Pulmonary artery endothelial cell (primary cell): ENCODE data around the gene KRT76. TPM values are rescaled to one million over a fixed set of nuclear protein-coding genes. Genes with fewer than 3 reads are reported as not detected.

Experiments used
- DNase-seq: peaks from one replicate; pipeline ENCODE4 v3.0.0-alpha.2; 2011; ENCODE audit warnings: low read depth, low spot score
- total RNA-seq: library from RNA; depleted of rRNA; stranded (reverse); fragments of >200 nt; gene quantifications from 2 replicates; pipeline ENCODE4 v1.2.3, GENCODE V29; 2014

KRT76 gene
- total RNA-seq: not detected in 2 replicates

DNA sequence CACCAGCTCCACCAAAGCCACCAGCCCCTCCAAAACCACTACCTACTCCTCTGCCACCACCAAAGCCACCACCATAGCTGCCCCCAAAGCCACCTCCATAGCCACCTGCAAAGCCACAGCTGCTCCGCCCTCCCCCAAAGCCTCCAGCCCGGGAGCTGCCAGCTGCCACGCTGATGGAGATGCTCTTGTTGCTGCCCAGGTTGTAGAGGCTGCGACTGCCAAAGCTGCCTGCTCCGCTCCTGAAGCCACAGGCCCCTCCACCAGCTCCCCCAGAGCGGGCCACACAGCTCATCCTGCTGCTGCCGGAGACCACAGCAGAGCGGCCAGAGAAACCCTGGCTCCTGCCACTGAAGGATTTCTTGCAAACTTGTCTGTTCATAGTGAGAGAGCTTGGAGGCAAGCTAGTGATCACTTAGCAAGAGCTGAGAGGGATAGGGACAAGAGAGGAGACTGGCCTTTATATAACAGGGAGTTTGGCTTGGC lies at the start of gene KRT76:
Gene KRT76, minus strand, starts transcription at position 433 of the 483 bp plus-strand sequence. Its CDS starts 54 bp downstream, at position 379.
- DNase-seq: no peak

DNA sequence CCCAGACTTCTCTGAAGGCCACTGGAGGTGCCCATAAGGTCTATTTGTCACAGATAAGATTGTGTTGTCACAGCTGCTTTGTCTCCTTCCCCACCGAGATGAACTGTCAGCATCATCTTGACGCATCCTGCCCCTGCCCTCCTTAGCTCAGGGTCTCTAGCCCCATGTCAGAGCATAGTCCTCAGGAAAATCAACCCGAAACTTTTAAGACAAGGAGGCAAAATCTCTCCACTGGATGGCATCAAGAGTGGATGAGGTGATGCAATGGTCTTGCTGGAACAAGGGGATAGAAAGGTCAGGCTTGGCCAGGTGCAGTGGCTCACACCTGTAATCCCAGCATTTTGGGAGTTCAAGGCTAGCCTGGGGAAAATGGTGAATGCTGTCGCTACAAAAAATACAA lies 48.8 kb upstream of the KRT76 start:
- DNase-seq: no peak

DNA sequence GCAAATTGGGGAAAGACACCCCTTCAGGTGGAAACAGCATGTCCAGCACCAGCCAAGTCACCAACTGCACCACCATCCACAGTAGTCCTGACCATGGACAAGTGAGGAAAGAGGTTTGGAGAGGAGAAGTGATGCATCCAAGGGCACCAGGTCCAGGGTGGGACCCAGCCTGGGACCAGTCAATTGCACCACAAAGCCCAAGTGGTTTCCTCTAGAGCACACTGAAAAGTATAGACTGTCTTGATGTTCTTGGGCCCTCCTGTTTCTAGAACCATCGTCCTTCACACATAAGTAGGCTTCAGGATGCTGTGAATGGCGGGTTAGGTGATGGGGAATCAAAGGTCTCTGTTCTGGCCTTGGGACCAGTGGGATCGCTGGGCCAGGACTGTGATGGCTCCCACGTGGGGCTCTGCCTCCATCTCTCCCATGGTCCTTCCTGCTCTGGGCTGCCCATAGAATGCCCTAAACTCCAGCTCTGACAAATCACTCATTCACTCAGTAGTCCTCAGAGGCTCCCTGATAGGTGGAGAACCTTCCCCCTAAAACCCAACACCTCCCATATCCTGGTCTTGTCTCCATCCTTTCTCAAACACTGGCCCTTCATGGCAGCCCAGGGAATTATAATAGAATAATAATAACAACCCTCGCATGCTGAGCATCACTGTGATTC lies 47.7 kb upstream of the KRT76 start:
- no peak for DNase-seq

DNA sequence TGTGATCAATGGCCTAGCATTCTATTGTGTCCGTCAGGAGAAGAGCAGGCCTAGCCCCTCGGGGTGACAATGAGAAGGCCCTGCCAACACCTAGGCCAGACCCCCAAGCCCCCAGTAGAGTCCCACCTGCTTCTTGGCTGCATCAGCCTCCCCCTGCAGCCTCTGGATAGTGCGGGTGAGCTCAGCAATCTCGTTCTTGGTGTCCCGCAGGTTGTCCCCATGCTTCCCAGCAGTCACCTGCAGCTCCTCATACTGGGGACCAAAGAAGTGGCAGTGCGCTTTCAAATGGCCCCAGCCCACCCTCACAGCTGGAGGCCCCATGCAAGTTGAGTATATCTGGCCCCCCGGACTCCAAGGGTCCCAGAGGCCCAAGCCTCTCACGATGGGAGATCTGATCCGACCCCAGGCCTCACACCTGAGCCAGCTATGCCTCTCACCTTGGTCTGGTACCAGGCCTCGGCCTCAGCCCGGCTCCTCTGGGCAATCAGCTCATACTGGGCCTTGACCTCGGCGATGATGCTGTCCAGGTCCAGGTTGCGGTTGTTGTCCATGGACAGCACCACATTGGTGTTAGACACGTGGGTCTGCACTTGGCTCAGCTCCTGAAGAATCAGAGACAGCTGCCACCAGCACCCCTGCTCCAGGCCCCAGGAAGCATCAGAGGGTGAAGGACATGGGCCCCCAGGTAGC lies 46.8 kb upstream of the KRT76 start:
- no peak for DNase-seq

DNA sequence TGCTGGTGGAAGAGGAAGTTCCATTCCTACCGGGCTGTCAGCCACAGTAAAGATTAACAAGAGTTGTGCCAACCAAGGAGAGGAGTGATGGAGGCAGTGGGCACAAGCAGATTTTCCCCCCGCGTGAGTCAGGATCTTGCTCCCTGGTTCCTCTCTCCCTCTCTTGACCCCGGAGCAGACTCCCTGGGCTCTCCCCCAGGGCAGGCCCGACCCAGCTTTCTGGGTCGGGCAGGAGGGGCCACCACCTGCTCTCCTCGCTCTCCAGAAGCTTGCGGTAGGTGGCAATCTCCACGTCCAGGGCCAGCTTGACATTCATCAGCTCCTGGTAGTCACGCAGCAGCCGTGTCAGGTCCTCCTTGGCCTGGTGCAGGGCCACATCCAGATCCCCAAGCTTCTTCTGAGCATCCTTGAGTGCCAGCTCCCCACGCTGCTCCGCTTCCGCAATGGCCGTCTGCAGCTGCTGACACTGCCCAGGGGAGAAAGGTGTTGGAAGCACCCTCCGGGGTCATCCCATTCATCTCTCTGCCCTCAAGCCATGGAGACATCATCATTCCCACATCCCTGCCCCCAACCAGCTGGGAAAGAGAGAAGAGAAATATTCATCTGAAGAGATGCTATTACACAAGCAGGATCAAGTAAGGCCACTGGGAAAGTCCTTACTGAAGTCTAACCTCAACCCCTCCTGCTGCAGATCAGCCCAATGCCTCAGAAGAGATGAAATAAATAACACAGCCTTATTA lies 45.8 kb upstream of the KRT76 start:
- no peak for DNase-seq

DNA sequence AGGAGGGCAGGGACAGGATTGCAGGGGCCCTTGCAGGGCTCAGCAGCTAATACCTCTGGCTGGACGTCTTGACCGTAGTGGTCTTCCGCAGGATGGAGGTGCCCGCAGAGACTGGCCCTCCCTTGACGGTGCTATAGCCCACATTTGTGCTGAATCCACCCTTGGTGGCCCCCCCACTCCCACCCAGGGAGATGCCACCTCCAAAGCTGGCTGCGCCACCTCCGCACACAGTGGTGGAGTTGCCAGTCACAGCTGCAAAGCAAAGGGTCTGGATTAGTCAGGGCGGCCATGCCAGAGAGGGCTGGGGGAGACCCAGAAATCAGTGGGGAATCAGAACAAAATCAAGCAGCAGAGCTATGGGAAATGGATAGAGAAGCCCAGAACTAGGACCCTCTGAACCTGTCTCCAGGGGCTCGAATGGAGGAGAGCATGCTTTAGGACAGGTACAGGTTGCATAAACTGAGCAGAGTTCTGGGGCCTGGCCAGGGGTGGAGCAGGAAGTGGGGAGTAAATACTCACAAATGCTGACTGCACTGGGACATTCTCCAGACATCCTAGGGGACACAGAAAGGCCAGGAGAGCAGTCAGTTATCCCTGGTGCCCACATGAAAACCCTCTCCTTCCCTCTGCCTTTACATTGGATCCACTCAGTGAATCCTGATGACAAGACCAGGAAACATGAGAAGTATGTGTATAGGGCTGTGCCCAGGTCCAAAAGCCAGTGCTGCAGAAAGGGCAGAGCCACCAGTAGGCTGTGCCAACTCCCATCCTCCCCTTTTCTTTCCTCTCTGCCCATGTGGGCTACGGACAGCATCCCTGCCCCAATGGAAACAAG lies 44.9 kb upstream of the KRT76 start:
- DNase-seq: no peak

DNA sequence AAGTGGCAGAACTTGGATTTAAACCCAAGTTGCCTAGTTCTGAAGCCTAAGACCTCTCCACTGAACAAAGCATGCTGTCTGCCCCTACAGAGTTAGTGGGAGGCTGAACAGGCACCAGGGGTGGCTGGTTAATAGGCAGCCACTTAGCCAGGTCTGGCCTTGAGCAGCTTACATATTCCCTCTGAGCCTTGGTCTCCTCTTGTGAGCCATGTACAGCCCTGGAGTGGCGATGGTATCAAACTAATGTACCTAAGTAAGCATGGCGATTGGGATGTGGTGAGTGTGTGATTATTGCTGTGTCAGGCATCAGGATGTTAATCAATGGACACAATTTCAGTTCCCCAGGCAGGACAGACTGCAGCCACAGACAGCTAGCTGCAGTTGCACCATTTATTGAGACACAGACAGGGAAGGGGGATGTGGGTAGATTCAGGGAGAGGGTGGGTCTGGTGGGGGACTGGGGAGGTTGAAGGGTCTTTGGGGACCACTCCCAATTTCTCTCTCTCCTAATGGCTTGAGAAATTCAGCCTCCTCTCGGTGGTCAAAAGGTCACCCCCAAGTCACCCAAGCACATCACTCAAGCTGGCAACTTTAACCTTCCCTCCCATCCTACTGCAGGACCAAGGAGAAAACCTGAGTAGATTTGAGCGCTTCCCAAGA lies 44.1 kb upstream of the KRT76 start:
- no peak for DNase-seq

DNA sequence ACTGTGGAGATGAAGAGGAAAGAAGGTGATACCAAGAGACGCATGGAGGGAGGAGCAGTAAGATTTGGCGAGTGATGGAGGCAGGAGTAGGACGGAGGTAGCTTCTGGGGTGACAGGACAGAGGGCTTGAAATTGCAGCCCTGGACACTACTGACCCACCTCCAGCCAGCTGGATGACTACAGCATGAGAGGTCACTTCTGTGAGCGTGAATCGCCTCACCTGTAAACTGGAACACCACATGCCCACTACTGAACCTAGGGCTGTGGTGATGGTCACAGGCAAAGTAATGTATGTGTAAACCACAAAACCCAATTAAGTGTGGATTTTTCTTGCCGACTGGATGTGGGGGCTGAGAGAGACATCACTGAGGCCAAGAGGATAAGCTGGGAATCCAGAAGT lies 43.4 kb upstream of the KRT76 start:
- DNase-seq: no peak

DNA sequence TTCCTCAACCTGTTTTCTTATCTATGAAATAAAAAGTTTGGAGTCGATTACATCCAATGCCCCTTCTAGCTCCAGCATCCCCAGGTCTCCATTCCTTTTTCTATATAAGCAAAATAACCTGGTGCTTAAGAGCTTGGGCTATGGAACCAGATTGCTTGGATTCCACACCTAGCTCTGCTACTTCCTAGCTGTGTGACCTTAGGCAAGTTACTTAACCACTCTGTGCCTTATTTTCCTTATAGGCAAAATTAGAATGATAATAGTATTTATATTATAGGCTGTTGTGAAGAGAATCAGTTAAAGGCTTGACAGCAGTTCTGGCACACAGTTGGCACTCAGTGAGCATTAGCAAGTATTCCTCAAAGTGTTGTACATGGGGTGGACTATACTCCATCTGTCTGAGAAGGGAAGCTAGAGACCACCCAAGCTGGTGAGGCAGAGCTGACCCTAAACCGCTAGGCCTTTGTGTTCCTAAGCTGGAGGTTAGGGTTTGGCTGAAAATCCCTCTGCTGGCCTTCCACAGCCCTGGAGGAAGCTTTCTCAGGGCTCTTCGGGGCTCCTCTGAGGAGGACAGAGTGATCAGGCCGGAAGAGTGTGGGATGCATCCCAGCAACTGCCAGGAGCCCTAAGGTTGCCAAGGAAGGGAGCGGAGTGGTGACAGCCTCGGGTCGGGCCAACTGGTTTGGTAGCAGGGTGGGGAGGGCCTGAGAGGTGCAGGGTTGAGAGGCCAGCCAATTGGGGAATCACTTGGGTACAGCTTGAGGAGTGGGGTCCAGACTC lies 42.8 kb upstream of the KRT76 start:
- no peak for DNase-seq

DNA sequence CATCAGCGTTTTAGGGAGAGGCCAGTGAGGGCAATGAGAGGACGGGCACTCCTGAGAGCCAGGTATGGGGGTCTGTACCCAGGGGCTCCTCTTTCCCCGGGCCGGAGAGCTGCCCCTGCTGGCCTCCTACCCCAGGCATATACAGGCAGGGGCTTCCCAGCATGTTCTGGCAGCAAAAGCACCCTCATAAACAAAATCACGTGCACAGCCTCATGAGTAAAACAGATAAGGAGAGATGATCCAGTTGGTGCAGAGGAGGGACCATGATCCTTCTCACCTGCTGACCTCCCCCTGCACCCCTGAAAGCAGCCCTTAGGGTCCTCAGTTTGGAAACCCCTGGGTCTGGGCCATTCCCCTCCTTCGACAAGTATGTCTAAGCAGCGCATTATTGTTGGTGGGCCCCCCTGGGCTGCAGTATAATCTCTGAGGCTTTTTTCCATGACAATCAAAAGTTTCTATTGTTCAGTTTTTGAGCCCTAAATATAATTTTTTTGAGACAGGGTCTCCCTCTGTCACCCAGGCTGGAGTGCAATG lies 41.8 kb upstream of the KRT76 start:
- DNase-seq: no peak

DNA sequence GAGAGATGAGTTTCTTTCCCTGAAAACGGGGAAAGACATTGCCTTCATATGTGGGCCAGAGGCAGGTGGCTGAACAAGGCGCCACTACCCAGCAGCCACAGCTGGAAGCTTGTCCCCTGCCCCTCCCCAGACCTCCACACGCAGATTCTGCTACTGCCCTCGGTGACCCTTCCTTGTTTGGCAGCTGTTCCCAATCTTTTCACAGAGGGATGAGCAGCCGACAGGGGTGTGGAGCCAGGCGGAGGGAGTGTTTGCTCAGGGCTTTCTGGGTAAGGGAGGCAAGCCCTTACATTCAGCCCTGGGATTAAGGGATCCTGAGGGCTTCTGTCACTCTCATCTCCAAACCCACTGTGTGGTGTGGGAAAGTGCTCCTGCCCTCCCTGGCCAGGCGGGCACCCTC lies 41.2 kb upstream of the KRT76 start:
- DNase-seq: no peak

DNA sequence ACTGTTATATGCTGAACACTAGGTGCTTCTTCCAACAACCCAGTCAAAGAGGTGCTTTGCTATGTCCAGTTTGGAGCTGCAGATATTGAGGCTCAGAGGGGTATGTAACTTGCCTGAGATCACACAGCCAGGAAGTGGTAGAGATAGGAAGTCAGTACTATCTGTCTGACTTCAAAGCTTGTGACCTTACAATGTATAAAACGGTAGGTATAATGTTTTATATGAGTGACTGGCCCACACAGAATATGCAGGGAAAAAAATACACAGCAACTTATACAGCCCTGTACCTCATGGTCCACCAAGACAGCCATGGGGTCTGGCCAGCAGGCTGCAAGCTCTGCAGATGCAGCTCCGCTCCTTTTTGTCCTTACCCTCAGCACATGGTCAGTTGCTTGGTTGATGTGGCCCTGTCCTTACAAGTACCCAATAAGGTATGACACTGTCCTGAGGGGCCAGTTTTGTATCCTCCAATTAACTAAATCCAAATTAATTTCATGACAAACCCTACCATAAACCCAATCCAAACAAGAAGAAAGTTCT lies 40.6 kb upstream of the KRT76 start:
- no peak for DNase-seq

DNA sequence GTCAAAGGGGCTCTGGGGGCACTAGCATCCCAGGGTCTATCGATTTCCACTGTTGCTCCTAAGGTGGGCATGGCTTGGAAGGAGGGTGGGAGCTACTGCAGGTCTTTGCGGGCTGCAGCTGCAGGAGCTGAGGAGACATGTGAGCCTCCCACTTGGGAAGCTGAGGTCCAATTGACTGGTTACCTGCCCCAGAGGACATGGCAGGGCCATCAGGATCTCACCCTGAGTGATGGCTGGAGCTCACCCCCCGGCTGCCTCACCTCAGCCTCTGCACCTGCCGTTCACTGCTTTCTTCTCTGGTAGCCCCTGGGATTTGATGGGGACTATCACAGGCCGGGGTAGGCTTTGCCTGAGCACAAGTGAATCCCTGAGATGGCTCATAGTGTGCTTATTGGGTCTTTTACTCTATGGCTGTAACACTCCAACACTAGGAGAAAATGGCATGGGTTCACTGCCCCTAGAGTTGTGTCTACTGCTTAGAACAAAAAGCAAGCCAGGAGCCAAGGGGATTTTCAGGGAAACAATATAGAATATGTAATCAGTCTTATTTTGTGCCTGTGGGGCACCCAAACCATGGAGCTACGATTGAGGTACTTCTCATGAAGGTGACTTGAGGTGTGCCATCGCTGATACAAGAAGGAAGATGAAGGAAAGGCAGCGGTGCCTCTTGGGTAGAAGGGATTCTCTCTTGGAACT lies 40.0 kb upstream of the KRT76 start:
- DNase-seq: no peak

DNA sequence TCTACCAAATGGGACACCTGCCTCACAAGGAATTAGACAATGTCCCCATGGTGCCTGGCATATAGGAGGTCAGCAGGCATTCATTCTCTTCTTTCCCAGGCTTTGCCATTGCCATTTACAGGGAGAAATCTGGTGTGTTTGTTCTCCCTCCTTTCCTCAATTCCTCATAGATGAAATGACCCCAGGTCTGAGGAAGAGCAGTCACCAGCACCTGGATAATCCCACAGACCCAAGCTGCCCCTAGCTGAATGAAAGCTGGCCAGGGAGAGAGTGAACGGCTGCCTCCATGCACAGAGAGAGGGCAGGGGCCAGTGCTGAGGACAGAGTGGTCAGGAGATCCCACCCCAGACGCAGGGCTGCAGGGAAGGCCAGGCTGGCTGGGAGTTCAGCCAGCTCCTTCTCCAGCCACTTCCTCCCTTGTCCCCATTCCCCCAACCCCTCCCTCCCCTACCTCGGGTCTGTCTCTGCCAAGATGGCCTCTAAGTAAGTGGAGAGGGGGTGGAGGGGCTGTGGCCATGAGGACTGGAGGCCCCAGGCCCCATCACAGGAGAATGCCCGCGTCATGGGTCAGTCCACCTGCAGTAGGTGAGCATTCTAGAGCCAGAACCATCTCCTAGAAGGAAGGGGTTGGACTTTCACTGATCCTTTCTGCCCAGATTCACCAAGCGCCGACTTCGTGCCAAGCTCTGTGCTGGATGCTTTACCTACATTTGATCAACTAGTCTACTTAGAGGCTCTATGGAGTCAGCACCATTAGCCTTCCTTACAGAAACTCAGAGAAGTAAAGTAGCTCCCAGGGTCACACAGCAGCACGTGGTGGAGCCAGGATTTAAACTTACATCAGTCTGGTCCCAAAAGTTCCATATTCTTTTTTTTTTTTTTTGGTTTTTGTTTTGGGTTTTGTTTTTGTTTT lies 38.8 kb upstream of the KRT76 start:
- DNase-seq: no peak

DNA sequence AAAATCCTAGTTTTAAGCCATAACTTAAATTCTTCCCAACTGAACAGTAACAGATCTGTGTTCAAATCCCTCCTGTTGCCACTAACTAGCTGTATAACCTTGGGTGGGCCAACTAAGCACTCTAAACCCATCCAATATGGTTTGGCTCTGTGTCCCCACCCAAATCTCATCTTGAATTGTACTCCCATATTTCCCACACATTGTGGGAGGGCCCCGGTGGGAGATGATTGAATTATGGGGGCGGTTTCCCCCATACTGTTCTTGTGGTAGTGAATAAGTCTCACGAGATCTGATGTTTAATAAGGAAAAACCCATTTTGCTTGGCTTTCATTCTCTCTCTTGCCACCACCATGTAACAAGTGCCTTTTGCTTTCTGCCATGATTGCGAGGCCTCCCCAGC lies 38.0 kb upstream of the KRT76 start:
- no peak for DNase-seq

DNA sequence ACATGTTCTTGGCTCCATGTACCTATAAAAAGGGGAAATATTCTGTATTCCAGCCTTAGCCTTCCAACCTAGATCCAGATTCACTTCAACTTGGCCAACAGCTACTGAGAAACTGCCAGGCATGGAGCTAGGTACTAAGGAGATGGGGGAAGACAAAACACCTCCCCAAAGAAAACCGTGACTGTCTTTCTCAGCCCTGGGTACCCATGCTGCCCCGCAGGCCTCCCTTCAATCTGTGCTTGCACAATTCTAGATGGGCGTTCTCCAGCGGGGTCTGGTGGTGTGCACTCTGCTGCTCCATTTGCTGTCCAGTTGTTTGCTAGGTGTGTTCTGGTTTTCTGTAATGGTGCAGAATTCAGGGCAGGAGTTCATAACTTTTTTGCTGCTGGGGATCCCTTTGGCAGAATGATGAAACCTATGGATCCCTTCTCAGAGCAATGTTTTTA lies 37.6 kb upstream of the KRT76 start:
- DNase-seq: no peak

DNA sequence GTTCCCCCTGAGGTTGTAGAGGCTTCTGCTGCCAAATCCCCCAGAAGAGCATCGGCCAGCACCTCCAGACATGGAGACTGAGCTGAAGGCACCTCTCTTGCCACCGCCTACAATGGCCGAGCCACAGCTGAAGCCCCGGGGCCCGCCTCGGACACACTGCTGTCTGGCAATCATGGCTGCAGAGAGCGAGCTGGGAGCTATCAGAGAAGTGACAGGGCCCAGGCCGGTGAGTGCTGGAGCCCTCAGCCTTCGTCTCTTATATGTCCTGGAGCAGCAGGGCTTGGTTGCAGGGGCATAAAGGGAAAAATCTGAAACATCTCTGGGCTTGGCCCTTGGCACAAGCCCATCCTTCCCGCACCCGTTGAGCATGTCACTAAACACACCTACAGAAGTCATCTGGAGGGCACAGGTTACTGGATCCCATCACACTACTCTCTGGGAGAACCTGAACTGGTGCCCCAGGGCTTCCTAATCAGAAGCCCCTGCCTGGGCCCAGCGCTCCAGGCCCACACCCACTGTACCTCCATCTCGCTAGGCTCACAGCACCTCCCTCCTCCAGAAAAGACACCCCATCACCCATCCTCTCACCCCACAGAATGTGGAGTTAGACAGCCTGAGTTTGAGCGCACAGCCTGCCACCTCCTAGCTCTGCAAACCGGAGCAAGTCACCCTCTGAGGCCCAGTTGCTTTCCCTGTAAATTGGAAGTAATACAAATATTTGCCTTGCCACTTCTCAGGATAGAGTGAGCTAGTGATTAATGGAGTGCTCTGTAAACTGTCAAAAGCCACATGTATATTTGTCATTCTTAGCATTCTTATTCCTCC lies 37.0 kb upstream of the KRT76 start, which contains the start of gene KRT4:
Gene KRT4, minus strand, starts transcription at position 232 of the 825 bp plus-strand sequence. Its CDS starts 58 bp downstream, at position 174.
- no peak for DNase-seq
